Right ventricle myocardium inferior (tissue), 1 donor: ENCODE measurements around the gene BCAS3. TPM values are rescaled to one million over a fixed set of nuclear protein-coding genes. Genes with fewer than 3 reads are reported as not detected.
A peak's percentile ranks its signal among the peaks of the same experiment; 100 is the strongest.

Experiments
- ATAC-seq: fragments of 200-7000 bp; cut with Tn5 transposase; one replicate; pipeline ENCODE4 v1.9.1; 2020; ENCODE audit warnings: mild to moderate bottlenecking, moderate library complexity
- DNase-seq: peaks from one replicate; pipeline ENCODE4 v3.0.0; 2021; ENCODE audit errors: missing footprints
- intact Hi-C: fragments of 100-400 bp; cut with DNase I; formaldehyde crosslinking; loops from one replicate; pipeline ENCODE4 v1.11.0; 2022
- total RNA-seq: library from RNA; stranded (reverse); fragmentation: NEBNext Ultra II Directional; extraction: Animal tissue kit (Norgen Biotek cat#: 25700); gene quantifications from one replicate; pipeline ENCODE4 v1.2.1, GENCODE V29; 2021
- donor health status: DM: no; HTN: yes; CAD: no; lungs with severe emphysema.

The BCAS3 gene
- total RNA-seq, 1 donor from 2014 or later, result 13.3 TPM

GRCh38 chr17:61400717-61401388 lies 723.2 kb downstream of the BCAS3 start:
- DNase-seq (no peak), ATAC-seq (no peak)
- intact Hi-C loops, result no loop called here

GRCh38 chr17:61401389-61402072 lies 723.9 kb downstream of the BCAS3 start:
- ATAC-seq (no peak), DNase-seq (no peak)
- intact Hi-C loops, result no loop called here

DNA sequence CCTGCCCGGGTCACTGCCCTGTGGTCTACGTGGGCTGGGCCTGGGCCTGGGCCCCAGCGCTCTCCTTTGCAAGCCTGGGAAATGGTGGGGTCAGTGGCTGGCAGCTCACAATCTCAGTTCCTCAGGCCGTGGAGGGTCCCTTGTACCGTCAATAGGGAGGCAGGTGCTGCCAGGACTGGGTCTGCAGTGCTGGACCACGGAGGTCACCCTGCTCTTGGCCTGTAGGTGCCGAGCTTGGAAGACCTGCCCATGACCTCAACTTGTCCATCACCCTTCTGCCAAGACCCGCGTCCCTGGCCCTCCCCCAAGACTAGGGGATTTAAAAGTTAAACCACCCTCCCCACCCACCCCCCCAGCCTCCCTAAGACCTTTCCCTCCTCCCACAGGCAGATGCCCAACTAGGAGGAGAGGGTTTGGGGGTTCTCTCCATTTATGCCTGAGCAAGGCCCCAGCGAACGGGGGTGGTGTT lies 724.5 kb downstream of the BCAS3 start:
- ATAC-seq (no peak), DNase-seq (no peak)
- intact Hi-C loops, result no loop called here

DNA sequence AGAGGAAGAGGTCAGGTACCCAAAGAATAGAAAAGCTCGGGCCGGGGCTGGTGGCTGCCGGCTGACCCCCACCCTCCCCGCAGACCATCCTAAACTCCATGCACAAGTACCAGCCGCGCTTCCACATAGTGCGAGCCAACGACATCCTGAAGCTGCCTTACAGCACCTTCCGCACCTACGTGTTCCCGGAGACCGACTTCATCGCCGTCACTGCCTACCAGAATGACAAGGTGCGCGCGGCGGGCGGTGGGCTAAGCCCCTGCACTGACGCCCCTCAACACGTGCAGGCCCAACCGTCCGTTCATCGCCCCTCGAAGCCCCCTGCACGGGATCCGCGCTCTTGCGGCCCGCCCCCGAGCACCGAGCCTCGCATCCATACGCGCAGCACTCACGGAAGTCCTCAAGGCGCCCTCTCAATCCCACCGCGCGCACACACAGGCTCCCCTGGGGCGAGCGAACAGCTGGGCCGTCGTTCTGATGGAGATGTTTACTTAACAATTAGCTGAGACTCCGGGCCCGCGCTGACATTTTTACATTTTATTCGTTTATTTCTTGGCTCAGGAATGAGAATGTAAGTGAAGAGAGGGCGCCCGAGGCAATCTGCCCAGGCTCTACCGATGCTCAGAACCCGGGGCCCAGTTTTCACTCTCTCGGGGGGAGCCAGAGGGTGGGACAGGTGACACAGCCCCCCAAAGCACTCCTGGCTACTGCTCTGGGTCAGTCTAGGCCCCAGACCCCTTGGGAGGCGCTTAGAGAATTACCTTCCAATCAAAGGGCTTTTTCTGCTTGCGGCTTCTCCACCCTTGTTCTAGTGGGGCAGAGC lies 725.5 kb downstream of the BCAS3 start:
- intact Hi-C loops, result no loop called here
- DNase-seq (no peak), ATAC-seq (no peak)

GRCh38 chr17:61403801-61404662 lies 726.4 kb downstream of the BCAS3 start:
- DNase-seq, result no peak
- intact Hi-C loops, result no loop called here
- no peak for ATAC-seq

GRCh38 chr17:61404663-61404912 lies 726.9 kb downstream of the BCAS3 start:
- intact Hi-C loops, result no loop called here
- ATAC-seq (no peak), DNase-seq (no peak)

DNA sequence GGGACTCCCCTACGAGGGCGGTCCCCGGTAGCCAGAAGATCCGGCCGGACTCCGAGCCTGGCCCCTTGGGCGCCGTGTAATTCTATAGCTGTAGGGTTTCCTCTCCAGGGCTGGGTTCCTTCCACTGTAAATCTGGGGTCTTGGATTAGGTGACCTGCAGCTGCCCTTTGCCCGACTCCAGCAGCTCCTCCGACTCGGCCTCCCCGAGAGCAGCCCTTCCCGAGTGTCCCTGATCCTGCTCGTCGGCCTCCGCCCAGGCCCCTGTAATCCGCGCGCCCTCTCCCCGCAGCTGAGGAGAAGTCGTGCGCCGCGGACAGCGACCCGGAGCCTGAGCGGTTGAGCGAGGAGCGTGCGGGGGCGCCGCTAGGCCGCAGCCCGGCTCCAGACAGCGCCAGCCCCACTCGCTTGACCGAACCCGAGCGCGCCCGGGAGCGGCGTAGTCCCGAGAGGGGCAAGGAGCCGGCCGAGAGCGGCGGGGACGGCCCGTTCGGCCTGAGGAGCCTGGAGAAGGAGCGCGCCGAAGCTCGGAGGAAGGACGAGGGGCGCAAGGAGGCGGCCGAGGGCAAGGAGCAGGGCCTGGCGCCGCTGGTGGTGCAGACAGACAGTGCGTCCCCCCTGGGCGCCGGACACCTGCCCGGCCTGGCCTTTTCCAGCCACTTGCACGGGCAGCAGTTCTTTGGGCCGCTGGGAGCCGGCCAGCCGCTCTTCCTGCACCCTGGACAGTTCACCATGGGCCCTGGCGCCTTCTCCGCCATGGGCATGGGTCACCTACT lies 727.4 kb downstream of the BCAS3 start:
- intact Hi-C loops, result no loop called here
- ATAC-seq (no peak), DNase-seq (no peak)

DNA sequence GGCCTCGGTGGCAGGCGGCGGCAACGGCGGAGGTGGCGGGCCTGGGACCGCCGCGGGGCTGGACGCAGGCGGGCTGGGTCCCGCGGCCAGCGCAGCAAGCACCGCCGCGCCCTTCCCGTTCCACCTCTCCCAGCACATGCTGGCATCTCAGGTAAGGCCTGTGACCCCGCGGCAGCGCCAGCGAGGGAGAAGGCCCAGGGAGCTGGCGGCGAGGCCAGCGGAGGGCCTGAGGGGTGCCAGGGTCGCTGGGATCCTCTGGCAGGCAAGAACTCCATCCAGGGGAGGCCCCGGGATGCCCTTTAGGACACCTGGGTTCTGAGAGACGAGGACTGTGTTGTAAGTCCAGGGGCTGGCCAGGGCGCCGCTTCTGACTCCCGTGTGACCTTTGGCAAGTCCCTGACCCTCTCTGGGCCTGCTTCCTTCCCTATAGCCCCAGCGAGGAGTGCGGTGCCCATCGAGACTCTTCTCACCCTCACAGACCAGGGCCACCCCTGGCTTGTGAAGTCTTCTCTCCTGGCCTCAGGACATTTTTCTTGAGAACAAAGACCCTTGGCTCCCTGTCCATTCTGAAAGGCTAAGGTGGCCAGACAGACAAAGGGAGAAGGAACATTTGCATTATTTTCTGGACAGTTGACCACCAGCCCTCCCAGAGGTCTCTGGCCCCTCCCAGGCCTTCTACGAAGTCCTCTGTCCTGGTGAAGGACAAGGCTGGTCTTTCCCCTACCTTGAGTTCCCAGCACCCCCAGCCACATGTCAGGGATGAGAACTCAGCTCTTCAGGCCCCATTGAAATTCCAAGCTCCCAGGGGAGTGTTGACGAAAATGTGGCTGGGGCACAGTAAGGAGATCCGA lies 728.3 kb downstream of the BCAS3 start:
- ATAC-seq (no peak), DNase-seq (no peak)
- intact Hi-C loops, result no loop called here

DNA sequence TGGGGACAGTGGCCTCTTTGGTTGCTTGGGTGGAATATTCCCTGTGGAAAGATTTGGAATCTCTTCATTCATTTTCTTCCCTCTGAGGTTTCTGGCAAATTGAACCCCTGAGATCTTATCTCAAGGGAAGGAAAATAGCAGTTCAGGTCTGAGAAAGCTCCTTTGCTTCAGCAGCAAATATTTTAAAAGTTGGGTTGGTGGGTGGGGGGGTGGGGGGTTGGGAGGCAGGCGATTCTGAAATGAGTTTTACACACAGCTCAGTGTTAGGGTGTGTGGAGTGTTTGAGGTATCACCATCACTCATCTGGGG lies 728.8 kb downstream of the BCAS3 start:
- intact Hi-C loops, result no loop called here
- DNase-seq (no peak), ATAC-seq (no peak)

GRCh38 chr17:61406971-61407911 lies 729.6 kb downstream of the BCAS3 start:
- ATAC-seq (no peak), DNase-seq (no peak)
- intact Hi-C loops, result no loop called here

GRCh38 chr17:61408151-61409041 lies 730.7 kb downstream of the BCAS3 start:
- intact Hi-C loops, result no loop called here
- no peak for ATAC-seq
- DNase-seq, result no peak

- DNase-seq, result peak; percentile 83
- intact Hi-C loops, result loop anchor here (5.0 to 10.0 kb wide), 3 partner anchors 65 to 687 kb away; no protein-coding TSS in a partner anchor
- peak; percentile 51 for ATAC-seq
Observed at GRCh38 chr17:61409301-61410112, 731.9 kb downstream of the BCAS3 start.

DNA sequence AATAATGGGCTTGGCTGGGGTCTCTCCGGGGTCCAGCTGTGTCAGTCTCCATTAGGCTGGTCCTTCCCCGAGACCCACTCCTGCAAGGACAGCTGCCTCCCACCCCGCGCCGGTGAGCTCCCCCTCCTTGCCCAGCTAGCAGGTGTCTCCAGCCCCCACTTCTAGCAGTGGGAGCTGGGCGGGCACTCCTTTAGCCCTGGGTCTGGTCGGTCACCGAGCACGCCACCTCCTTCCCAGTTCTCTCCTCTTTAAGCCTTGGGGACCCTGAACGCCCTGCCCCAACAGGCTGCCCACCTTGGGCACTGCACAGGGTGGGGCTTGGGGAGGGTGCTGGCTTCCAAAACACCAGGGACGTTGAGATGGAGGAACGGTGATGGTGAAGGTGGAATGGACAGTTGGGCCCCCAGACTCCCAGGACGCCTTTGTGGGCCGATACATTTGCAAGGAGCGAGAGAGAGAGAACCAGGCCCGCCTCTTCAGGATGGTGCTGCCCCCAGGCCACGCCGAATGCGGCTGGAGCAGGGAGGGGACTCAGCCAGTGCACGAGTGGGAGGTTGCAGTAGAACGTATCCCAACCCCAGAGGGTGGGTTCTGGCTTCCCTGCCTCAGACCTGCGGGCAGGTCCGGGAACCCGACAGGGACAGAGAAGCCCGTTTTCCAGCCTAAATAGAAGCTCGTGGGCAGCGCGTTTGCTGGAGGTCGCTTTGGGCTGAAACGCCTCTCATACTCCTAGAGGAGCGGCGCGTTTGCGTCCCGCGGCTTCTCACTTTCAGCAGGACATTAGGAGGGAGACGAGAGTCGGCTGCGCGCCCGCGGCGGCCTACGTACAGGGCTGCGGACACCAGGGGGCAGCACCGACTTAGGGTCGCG lies 732.7 kb downstream of the BCAS3 start:
- intact Hi-C loops, result loop anchor here (5.0 to 10.0 kb wide), 3 partner anchors 64 to 688 kb away; no protein-coding TSS in a partner anchor

GRCh38 chr17:61411011-61411260 lies 733.3 kb downstream of the BCAS3 start:
- DNase-seq (no peak), ATAC-seq (no peak)
- intact Hi-C loops, result loop anchor here (5.0 to 10.0 kb wide), 3 partner anchors 64 to 689 kb away; no protein-coding TSS in a partner anchor

More for the DNA sequence above, 732.7 kb downstream of the BCAS3 start:
- ATAC-seq (peak; percentile 51), DNase-seq (peak; percentile 90)
